ENCODE results near the gene DNAJC11.

DNAJC11 gene

DNA sequence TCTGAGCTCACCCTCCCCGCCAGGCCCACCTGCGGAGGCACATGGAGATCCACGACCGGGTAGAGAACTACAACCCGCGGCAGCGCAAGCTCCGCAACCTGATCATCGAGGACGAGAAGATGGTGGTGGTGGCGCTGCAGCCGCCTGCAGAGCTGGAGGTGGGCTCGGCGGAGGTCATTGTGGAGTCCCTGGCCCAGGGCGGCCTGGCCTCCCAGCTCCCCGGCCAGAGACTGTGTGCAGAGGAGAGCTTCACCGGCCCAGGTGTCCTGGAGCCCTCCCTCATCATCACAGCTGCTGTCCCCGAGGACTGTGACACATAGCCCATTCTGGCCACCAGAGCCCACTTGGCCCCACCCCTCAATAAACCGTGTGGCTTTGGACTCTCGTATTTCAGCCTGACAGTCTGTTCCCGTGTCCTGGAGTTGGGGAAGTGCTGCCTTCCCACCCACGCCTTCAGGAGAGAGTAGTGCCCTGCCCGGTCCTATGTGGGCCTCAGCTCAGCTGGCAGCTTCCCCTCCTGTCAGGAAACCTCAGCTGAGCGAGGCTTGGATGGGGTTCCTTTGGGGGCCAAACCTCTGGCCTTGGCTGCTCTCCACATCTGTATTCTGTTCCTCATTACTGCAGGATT, 112.6 kb downstream of the DNAJC11 start:
- peaks cover 22% of the 10 kb centered on the region for H3K36me3 Mint-ChIP-seq
- H3K9me3 Mint-ChIP-seq = no peaks in the 10 kb centered on the region
- DNase-seq = no peak
- no peaks in the 10 kb centered on the region for H3K27me3 Mint-ChIP-seq
- CTCF ChIA-PET = interaction anchor here (0.7 to 1.0 kb wide), 2 partner anchors 18 to 57 kb away, joined by 3 to 4 read pairs; no protein-coding TSS in a partner anchor
- peak overlapping the region; percentile 5 for H3K27ac Mint-ChIP-seq
- peaks cover 33% of the 10 kb centered on the region for H3K4me1 Mint-ChIP-seq
- no peak overlapping the region for H3K4me3 Mint-ChIP-seq

DNA sequence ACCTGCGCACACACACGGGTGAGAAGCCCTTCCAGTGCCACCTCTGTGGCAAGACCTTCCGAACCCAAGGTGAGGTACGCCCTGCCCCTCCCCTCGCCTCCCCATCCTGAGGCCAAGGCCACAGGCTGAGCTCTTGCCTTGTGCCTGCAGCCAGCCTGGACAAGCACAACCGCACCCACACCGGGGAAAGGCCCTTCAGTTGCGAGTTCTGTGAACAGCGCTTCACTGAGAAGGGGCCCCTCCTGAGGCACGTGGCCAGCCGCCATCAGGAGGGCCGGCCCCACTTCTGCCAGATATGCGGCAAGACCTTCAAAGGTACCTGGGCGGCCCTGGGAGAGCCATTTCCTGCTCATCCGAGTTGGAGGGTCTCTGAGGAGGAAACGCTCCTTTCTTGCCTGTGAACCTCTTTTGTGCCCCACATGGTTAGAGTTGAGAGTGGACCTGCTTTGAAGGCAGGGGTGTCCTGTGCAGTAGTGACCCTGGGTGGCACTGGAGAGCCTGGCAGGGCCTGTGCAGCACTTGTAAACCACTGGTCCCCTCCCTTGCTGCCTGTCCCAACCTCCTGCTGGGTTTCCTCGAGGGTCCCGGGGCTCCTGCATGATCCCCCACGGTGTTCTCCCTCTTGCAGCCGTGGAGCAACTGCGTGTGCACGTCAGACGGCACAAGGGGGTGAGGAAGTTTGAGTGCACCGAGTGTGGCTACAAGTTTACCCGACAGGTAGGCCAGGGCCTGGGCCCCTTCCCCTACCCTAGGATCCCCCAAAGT, 113.3 kb downstream of the DNAJC11 start:
- H3K9me3 Mint-ChIP-seq = no peaks in the 10 kb centered on the region
- H3K4me1 Mint-ChIP-seq = peaks cover 29% of the 10 kb centered on the region
- H3K36me3 Mint-ChIP-seq = peaks cover 19% of the 10 kb centered on the region

DNA sequence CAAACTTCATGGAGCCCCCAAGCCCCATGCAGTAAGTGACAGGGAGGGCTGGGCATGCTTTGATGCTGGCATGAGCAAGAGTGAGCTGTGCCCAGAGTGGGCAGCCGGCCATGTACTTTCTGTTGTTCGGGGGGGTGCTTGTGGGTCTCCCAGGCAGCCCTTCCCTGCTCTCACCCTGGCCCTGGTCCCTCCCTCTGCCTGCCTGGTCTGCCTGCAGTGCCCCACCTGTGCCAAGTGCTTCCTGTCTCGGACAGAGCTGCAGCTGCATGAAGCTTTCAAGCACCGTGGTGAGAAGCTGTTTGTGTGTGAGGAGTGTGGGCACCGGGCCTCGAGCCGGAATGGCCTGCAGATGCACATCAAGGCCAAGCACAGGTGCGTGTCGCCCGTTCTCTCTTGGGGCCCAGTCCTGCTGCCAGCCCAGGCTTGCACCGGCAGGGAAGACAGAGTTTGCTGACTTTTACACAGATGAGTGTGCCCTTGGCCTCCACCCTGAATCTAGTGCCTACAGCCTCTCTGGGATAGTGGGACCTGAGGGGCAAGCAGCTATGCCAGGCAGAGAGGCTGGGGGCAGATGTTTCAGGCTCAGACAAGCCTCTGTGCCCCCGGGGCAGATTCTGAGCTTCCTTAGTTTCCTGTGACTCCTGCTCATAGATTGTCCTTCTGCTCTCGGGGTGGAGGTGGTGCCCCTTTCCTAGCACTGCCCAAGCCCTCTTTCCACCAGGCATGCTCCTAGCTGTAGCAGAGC, 114.2 kb downstream of the DNAJC11 start:
- H3K9me3 Mint-ChIP-seq = no peaks in the 10 kb centered on the region
- no peaks in the 10 kb centered on the region for H3K27me3 Mint-ChIP-seq
- peaks cover 27% of the 10 kb centered on the region for H3K4me1 Mint-ChIP-seq
- H3K27ac Mint-ChIP-seq = peak overlapping the region; percentile 72
- DNase-seq = no peak
- CTCF ChIA-PET = no interaction called here
- peaks cover 19% of the 10 kb centered on the region for H3K36me3 Mint-ChIP-seq
- no peak overlapping the region for H3K4me3 Mint-ChIP-seq

More for the DNA sequence above, 113.3 kb downstream of the DNAJC11 start:
- H3K27me3 Mint-ChIP-seq = no peaks in the 10 kb centered on the region
- H3K27ac Mint-ChIP-seq = peak overlapping the region; percentile 24
- CTCF ChIA-PET = interaction anchor here (1.0 kb wide), 1 partner anchor 17 kb away, joined by 4 read pairs; no protein-coding TSS in a partner anchor
- no peak overlapping the region for H3K4me3 Mint-ChIP-seq
- no peak for DNase-seq

DNA sequence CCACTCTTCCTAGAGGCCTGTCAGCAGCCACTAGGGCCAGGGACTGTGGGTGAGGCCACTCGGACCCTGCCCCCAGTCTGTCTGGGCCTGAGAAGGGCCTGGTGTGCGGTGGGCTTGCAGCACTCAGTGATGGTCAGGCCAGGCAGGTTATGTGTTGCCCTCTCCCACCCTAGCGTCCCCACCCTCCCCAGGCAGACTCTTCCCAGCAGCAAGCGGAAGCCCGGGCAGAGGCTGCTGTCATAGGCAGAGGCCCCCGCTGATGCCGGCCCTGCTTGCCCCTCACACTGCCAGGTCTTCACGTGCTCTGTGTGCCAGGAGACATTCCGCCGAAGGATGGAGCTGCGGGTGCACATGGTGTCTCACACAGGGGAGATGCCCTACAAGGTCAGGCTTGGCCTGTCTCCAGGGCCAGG, 115.2 kb downstream of the DNAJC11 start:
- no peak overlapping the region for H3K27ac Mint-ChIP-seq
- CTCF ChIA-PET = interaction anchor here (1.3 kb wide), 1 partner anchor 61 kb away, joined by 5 read pairs; no protein-coding TSS in a partner anchor
- H3K9me3 Mint-ChIP-seq = no peaks in the 10 kb centered on the region
- peaks cover 27% of the 10 kb centered on the region for H3K4me1 Mint-ChIP-seq
- DNase-seq = no peak
- peaks cover 22% of the 10 kb centered on the region for H3K36me3 Mint-ChIP-seq
- no peak overlapping the region for H3K4me3 Mint-ChIP-seq
- H3K27me3 Mint-ChIP-seq = no peaks in the 10 kb centered on the region

DNA sequence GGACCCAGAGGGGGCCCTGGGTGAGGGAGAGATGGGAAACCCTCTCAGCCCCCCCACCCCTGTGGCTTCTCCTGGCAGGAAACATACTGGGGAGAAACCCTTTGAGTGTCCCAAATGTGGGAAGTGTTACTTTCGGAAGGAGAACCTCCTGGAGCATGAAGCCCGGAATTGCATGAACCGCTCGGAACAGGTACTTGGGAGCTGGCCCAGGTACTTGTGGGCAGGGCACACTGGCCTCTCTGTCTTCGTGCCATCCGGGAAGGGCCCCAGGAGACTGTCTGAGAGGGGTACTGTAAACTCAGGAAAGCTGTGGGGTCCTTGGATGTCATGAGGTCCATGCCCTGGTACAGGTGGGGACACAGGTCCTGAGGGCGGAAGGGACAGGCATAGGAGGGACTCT, 115.8 kb downstream of the DNAJC11 start:
- Mint-ChIP-seq H3K4me3 (no peak overlapping the region), H3K36me3 (peaks cover 24% of the 10 kb centered on the region), H3K9me3 (no peaks in the 10 kb centered on the region), H3K27ac (no peak overlapping the region), H3K4me1 (peaks cover 27% of the 10 kb centered on the region), H3K27me3 (no peaks in the 10 kb centered on the region)
- DNase-seq = no peak
- CTCF ChIA-PET = interaction anchor here (1.3 kb wide), 1 partner anchor 61 kb away, joined by 5 read pairs; no protein-coding TSS in a partner anchor

DNA sequence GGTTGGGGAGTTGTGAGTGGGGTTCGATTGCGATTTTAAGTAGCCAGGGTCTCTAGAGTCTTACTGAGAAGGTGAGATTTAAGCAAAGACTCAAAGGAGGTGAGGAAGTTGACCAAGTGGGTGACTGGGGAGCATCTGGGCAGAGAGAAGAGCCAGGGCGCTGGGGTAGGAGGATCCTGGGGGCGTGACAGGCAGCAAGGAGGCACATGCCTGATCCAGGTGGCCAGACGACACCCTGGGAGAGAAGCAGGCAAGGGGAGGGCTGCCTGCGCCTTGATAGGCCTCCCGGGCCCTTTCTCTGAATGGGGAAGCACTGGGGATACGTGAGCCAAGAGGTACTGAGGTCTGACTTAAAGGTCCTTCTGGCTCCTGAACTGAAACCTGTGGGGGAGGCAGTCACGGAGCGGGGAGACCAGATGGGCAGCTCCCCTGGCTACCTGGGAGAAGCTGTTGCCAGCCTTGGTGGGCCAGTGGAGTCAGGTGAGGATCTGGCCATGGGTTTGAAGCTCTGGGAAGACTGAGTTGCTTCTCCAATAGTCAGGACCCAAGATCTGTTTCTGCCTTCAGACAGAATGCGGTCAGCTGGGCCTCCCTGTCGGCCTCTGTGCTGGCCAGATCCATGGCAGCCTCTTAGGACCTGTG, 116.4 kb downstream of the DNAJC11 start:
- DNase-seq = no peak
- H3K9me3 Mint-ChIP-seq = no peaks in the 10 kb centered on the region
- no peak overlapping the region for H3K27ac Mint-ChIP-seq
- no peaks in the 10 kb centered on the region for H3K27me3 Mint-ChIP-seq
- H3K4me3 Mint-ChIP-seq = no peak overlapping the region
- CTCF ChIA-PET = interaction anchor here (1.3 to 2.4 kb wide), 2 partner anchors 14 to 62 kb away, joined by 5 to 6 read pairs; no protein-coding TSS in a partner anchor
- peaks cover 26% of the 10 kb centered on the region for H3K36me3 Mint-ChIP-seq
- H3K4me1 Mint-ChIP-seq = peaks cover 32% of the 10 kb centered on the region
